NCI-H146 treated with DMSO at 0.1 percent for 48 hours (cell line): ENCODE data around the gene TOMM22.

ENCODE experiments used
- DNase-seq: peaks from one replicate; lab custom pipeline; 2025; ENCODE audit not compliant: unreplicated experiment; lab: John Stamatoyannopoulos, UW

Gene TOMM22

DNA sequence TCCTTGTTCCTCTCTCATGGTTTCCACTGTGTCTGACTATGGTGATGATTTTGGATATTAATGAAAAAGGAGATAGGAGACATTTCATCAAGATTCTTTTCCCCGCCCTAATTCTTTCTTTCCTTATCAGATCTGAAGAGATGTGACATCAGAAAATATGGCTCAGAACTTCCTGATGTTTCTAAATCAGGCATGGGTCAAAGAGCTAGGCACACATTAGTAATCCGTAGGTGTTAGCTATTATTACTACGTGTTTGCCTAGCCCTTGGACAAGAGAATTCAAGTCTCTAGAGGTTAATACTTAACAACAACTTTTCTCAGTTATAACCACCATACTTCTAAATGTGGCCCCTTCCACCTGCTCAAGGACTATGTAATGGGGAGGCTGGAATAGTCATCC, 13.2 kb downstream of the TOMM22 start:
- no peak for DNase-seq

DNA sequence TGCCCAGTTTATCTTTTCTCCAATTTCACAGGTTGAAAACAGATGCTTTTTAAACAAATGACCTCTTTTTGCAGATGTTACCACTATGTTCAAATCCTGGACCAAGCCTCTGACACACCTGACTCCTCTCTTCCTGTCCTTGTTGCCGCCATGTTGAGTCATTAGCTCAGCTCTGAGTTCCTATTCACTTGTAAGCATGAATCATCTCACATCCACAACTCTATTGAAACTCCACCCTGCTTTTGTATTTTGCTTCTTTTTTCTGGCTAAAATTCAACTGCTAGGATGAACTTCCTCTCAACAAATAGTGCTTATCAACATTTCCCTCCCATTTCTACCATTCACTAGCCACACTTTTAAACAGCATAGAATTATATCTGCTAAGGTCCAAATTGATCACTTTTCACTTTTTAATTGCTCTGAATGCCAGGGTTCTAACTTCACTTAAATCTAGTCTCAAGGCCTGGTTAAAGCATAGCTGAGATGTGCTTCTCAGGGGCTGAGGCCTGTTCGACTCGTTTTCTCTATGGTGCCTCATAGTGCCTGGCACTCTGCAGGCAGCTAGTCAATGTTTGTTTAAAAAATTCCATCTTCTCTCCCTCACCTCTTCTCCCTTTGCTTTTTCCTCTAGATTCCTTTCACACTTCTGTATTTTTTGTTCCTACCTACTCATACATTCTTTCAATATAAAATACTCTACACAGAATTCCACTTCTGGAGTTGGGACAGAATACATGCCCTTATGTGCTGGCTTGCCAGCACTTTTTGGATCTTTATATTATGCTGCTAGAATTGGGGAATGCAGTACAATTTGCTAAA, 15.1 kb downstream of the TOMM22 start:
- no peak for DNase-seq

DNA sequence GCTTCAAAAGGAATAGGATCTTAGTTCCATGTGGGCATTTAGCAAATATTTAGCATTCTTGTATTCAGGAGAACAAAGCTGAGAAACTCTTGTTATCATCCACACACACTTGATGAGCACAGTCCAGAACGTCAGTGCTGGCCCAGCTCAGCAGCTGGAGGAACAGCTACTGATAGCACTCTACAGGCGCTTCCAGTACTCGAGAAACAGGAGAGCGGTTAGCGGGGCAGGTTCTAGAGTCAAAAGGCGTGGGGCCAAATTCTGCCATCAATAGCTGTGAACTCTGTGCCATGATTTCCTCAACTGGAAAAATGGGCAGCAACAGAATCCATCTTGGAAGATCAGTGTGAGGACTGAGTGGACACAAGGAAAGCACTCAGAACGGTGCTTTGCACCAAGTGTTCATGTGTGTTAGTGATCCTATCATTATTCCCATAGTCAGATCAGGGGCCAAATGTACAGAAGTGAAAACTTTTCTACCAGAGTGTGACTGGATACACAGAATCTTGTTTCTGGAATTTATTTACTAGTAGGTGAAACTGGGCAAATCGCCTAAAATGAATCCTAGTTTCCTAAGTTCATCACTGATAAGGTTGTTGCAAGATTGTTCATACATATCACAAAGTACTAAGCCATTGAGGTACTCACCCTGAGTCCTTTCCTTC, 15.8 kb downstream of the TOMM22 start:
- no peak for DNase-seq

DNA sequence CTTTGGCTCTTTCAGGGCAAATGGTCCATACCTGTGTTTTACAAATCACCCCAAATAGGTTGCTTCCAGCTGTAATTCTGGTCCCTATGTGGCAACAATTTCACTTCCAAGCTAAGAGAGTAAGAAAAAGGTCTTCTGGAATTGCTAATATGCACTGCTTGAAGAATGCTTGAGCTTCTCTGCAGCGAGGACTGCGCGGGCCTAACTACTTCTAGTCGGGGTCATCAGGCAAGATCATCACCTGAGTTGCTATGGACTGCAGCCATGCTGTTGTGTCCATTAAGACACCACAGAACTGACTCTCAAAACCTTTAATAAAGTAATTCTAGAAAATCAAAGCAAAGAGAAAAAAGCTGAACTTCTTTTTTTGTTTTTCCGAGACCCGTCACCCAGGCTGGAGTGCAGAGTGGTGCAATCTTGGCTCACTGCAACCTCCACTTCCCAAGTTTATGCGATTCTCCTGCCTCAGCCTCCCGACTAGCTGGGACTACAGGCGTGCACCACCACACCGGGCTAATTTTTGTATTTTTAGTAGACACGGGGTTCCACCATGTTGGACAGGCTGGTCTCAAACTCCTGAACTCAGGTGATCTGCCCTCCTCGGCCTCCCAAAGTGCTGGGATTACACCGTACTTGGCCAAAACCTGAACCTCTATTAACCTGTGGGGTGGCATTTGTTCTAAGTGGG, 16.8 kb downstream of the TOMM22 start:
- no peak for DNase-seq

DNA sequence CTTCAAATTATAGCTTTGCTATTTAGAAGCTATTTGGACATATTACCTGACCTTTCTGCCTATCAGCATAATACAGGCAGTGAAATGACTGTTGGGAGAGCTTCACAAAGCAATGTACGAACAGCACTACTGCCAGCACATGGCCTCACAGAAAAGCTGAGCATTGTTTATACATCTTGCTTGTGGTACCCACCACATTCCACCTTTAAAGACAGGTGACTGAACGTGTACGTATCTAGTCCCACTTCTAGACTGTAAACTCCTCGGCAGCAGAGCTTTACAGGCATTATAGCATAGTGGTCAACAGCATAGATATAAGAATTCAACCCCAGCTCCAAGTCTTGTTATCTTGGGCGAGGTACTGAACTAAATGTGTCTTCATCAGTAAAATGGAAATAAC, 17.4 kb downstream of the TOMM22 start:
- no peak for DNase-seq

DNA sequence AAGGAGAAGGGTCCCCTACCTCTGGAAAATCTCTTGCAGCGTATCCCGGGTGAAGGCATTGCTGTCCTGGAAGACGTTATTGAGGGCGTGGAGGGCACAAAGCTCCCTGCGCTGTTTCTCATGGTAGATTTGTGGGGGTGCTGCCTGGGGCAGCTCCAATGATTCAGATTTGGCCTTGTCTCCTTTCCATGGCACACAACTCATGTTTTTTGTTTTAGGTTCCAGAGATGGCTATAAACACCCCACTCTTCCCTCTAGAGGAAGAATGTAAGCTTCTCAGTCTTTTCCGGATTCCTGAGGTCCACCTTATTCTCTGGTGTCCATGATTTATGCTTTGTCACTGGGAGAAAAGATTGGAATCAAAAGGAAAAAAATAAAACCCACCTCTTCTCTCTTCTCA, 18.0 kb downstream of the TOMM22 start:
- DNase-seq = no peak

DNA sequence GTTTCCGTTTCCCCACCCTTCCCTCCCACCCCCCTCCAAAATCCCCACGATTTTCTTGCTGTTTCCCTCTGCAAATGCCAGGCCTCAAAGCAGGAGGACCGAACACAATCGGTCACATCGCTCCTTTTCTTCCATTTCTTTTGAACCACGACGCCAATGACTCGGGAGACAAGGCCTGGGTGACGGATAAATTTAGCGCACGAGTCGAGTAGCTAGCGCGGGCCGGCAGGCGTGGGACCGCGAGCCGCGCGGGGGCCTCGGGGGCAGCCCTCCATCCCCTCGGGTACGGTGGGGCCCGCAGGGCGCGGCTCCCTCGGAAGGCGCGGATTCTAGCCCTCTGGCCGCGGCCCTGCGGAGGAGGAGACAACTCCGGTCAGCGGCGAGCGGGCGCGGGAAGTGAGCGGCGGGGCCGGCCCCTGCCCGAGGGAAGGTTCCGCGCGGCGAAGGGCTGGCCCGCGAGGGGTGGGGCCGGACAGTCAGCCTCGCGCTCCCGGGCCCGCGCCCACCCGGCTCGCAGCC, 18.6 kb downstream of the TOMM22 start:
- DNase-seq = no peak

DNA sequence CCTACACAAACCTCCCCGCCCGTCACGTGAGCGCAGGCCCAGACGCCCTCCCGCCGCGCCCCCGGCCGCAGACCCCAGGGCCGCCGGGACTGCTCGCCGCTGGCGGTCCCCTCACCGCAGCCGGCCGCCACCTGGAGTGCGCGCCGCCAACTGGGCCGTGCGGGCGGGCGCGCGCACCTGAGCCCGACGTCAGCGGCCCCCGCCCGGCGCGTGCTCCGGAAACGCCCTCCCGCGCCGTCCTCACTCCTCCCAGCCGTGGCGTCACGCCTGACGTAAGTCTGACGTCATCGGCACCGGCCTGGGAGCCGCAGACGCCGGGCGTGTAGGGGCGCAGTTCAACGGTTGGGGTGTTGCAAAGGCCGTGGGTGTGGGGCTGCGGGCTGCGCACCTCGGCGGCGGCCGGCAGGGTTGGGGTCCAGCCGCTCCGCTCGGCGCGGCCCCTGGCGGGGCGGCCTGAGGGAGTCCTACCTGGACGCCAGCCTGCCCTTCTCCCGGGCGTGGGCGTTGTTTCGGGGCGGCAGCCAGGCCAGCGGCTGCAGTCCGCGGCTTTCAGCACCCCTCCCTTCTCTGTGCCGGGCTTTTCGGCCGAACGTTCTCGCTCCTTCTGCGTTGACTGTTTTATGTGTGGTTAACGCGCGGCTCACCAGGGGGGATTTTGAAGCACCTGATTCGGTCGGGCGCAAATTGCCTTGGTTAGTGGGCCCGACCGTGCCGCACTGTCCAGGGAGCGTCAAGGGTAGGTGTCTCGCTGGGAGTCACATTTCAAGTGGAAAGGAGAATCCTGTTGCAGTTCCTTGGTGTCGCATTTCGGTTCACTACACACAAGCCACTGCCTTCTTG, 19.3 kb downstream of the TOMM22 start, which contains the start of gene JOSD1:
JOSD1 (minus strand) TSS at position 155 of the 840 bp plus-strand sequence. CDS start 956 bp downstream, outside the sequence.
- peak; percentile 60 for DNase-seq

DNA sequence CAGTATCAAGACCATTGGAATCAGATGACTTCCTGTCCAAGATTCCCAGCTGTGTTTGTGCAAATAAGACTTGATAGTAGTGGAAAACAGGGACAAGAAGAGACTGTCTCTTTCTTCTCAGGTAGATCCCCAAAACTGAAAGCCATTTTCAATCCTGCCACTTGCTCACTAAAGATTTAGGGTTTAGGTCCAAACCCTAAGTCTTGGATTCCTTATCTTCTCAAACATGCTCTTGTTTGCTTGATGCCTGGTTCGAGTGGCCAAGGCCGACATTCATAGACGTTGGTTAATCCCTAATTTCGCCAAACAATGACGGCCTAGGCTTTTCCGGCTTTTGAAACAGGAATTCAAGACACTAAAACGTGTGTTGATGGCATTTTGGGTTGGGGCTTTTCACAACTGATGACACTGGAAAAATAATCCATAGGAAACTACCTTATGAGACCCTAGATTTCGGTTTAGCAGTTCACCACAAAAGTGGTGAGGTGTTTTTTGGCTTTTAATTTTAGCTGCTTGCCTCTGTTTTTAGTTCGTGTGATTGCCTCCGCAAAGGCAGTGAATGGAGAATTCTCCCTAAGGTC, 23.0 kb downstream of the TOMM22 start:
- no peak for DNase-seq

DNA sequence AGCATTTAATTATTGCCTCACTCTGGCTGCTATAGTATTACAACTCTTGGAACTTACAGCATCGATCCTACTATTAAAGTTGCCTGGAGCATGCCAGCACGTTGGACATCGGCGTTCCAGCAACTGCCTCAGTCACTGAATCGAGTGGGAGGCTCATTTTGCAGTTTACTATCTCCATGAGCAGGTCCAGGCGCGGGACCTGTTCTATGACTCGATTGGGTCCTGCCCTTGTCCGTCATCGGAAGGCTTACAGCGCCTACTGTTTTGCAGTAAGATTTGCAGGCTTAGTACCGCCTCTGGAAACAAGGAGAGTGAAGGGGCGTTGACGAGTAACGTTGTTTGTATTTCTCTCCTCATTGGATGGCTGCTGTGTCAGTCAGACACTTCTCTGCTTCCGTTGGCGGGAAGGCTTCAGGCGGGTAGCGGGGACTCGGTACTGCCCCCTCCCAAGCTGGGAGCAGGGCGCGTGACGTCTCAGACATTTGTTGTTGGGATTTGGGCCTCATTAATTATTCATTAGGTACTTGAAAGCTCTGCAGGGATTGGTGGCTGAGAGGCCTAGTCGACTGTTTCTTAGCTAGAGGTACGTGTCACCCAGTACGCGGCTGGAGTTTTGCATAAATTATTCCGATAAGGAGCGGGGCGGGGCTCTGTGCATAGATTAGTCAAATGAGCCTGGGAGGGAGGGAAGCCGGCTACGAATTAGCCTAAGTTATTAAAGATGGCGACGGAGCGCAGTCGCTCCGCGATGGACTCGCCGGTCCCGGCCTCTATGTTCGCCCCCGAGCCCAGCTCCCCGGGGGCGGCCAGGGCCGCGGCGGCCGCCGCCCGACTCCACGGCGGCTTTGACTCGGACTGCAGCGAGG, 23.7 kb downstream of the TOMM22 start, which contains the start of gene GTPBP1:
GTPBP1 (plus strand) TSS at position 710 of the 866 bp plus-strand sequence; CDS start at position 722, 12 bp downstream.
- peak; percentile 98 for DNase-seq

DNA sequence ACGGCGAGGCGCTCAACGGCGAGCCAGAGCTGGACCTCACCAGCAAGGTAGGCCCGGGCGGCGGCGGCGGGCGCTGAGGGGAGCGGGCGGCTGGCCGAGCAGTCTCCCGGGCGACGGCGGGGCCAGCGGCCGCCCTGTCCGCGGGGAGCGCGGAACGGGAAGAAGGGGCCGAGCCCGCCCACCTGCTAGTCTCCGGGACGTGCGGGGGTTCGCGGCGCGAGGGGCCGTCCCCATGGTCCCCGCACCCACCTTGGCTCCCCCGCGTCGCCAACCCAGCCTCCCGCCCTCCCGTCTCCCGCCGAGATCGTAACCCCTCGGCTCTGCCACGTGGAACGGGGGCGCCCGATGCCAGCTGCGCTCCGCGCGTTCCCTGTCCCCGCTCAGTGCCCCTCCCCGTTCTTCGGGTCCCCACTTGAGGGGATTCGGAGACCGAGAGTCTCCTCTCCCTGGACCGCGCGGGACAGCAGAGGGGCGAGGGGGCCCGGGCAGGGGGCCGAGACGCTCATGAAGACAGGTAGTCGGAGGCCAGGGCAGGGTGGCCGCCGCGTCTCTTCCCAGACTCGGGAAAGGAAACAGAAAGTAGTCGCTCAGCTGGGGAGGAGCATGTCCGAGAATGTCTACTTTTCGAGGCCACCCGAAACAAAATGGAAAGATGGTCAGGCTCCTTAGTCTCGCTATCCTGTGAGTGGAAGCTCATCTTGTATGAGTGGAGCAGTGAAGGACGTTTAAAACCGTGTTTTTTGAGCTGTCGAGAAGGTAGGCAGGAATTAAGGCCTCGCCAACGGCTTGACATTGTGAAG, 24.5 kb downstream of the TOMM22 start:
- DNase-seq = no peak

DNA sequence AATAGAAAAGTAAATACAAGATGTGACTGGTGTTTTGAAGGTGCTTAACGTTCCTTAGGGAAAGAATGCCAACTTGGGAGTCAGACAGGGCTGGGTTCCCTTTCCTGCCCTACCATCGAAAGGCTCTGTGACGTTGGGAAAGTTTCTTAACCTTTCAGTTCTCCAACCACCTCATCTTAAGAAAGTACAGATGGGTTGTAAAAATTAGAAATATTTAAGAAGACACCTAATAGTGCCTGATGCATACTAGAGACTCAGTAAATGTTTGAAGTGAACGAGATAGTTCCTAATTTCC, 25.1 kb downstream of the TOMM22 start:
- DNase-seq = no peak

DNA sequence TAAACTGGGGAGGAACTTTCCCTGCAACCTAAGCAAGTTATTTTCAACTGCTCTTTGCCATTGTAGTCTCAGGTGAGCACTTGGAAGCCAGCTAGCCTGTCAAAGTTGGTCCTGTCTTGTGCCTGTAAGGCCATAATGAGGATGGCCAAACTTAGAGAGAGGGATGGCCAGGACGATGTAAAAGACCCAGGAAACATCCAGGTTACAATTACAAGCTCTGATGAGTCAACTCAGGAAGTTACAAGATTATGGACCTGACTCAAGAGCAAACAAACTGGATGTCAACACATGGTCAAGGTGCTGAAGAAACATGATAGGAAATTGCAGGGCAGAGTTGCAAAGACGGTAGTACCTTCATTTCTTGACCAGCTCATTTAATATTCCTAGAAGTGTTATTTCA, 25.6 kb downstream of the TOMM22 start:
- DNase-seq = no peak

DNA sequence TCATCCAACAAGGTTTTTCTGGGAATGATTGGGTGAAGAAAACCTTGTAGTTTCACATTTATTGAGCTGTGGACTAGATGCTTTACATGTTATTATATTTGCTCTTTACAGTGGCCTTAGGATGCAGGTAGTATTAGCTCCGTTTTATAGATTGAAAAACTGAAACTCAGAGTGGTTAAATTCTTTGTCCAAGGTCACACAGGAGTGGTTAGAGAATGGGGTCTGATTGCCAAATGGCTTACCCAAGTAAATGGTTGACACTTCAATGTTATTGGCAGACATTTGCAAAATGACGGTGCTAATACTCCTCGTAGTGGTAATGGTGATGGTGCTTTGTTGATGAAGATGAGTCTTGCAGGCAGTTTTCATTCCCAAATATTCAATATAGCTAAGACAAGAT, 26.2 kb downstream of the TOMM22 start:
- no peak for DNase-seq

DNA sequence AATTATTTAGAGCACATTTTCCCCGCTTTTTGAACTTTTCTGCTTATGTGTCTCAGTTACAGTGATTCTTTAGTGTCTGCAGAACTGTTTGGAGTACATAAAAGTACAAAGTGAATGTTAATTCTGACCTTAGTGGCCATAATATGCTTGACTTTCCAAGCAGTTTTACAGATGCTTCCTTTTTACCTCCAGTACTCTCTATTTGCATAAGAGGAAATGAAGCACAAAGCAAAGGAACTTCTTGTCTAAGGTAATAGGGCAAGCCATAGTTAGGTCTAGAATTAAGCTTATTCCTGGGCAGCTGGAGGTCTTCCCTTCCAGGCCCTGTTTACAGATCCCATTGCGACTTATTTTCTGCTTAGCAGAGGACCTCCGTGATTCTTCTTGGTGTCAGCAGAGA, 27.5 kb downstream of the TOMM22 start:
- DNase-seq = no peak

DNA sequence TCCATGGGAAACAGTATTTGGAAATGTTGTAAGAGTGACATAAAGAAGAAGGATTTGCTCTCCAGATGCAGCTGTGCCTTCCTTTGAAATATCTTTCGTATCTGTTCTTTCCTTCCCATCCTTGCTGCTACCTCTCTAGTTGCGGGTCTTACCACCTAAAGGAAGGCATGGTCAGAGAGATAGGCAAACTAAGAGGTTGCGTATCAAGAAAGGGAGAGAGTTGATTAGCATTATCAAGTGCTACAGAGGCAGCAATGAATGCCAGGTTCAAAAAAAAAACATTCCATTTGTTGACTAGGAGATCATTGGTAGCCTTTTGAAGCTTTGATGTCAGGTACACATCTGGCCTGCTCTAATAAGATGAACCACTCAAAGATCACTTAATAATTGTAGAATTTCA, 28.6 kb downstream of the TOMM22 start:
- DNase-seq = no peak

DNA sequence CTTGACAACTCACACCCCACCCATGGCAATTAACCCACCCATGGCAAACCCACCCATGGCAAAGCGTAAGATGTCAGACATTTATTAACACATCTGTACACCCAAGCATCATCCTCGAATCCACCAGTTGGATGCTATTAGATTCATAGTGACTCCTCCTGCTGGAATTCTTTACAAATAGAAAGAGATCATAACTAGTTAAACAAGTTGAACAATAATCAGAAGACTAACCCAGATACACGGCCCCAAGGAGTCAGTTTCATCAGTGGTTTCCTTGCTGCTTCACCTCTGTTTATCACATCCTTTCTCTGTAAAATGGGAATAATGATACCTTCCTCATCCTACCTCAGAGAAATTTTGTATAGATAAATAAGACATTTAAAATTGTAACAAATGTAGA, 29.1 kb downstream of the TOMM22 start:
- DNase-seq = no peak

DNA sequence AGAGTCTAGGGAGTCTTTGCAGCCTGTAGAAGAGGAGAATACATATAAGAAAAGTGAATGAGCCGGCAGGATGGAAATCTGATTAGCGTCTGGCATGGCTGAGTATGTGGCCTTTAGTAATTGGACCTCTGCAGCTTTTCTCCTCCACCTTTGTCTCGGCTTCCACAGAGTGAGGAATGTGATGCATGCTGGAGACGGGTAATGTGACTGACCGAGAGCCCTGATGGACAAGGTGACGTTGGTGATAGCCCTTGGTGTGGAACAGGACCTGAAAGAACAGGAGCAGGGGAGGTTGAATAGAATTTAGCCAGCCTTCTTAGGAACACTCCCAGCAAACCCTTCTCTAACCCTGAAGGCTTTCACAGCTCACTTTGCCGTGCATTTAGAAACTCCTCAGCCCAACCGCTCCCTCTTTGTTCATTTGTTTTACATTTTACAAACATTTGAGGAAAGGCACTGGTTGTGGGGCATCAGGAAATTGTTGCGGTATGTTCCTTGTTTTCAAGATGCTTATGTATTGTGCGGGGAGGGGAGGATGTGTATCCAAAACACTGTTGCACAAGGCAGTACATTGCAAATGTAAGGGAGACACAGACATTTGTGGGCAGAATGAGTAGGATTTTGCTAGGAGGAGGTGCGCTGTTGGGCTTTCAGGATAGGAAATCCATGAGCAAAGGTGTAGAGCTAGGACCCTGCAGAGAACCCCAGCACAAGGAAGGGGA, 30.9 kb downstream of the TOMM22 start:
- DNase-seq = no peak
